H54 (cell line): ENCODE measurements around the gene IL13RA2.

ENCODE experiments used
- DNase-seq: peaks from one replicate; pipeline ENCODE4 v3.0.0; 2011; ENCODE audit warnings: low spot score, mixed read lengths; ENCODE audit not compliant: insufficient read length
- FAIRE-seq: peaks from 3 replicates; lab custom pipeline; 2011; peaks lifted over from hg19 to GRCh38; lab: Jason Lieb, UNC
- POLR2A ChIP-seq: IDR thresholded peaks from 2 replicates; pipeline ENCODE4 v1.6.1; 2011; ENCODE audit warnings: low read depth, mild to moderate bottlenecking, low read length

Gene IL13RA2

GRCh38 chrX:114962209-114962608, 55.2 kb downstream of the IL13RA2 start:
- no peak for DNase-seq
- no peak for FAIRE-seq
- no peak for TF ChIP-seq POLR2A

- no peak for TF ChIP-seq POLR2A
- no peak for DNase-seq
- FAIRE-seq, result no peak
Observed at GRCh38 chrX:114959729-114960128, 57.7 kb downstream of the IL13RA2 start.
